HG02642 (cell line): ENCODE results near the gene LSM4.
"Not testable (repeated sequence)": the region's sequence is repeated elsewhere in the genome, so short reads cannot be mapped to it uniquely, and the experiment has no call there.

Experiments
- ATAC-seq: cut with Tn5 transposase; IDR thresholded peaks from one replicate; pipeline ENCODE4 v1.9.1; 2021; ENCODE audit warnings: mild to moderate bottlenecking; ENCODE audit not compliant: unreplicated experiment, poor library complexity

Gene LSM4

DNA sequence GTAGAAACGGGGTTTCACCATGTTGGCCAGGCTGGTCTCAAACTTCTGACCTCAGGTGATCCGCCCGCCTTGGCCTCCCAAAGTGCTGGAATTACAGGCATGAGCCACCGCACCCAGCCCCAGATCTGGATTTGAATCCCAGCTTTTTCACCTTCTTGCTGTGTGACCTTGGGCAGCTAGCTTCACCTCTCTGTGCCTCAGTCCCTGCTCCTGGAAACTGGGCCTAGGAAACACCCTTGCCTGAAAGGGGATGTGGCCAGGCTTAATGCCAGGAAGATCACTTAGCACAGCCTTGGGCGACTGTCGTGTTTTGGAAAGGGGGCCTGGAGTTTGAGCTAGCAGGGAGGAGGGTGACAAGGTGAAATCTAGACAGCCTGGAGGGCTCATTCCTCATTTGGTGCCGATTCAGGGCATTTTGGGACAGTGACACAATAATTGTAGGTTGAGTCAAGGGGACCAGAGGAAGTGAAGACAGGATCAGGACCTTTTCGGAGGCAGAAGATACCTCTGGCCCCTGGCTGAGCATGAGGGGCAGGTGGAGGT, 19.3 kb upstream of the LSM4 start:
- ATAC-seq, result no peak

DNA sequence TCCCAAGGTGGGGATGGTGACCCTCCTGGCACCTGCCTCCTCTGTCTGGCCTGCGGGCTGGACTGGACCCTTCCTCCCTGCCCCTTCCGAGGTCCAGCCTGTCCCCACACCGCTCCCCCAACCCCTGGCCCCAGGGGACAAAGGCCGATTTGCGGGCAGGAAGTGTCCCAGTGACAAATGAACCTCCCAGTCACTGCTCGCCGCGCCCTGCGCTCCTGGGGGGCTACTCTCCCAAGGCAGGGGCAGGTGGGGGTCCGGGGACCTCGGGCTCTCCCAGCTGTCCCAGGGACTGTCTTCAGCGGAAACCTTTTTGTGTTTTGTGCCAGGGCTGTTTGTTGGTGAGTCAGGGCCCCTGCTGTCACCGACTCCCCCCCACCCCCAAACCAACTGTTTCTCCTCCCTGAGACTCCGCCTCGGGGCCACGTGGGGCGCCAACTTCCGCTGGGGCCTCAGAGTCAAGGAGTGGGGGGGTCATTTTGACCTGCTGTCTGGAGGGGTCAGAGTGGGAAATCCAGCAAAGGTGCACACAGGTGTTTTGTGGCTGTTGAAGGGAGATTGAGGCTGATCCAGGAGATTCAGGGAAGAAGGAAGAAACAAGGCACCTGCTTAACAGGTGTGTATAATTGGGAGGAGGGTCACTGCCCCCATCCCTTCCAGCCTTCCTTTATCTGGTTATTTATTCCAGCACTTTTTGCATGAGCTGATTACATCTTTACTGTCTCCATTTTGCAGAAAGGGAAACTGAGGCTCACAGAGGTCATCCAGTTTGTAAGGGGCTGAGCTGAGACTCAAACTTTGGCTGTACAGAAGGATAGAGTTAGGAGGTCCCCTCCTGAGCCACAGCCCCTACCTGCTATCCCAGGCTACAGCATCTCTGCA, 18.4 kb upstream of the LSM4 start:
- ATAC-seq, result peak; percentile 66

DNA sequence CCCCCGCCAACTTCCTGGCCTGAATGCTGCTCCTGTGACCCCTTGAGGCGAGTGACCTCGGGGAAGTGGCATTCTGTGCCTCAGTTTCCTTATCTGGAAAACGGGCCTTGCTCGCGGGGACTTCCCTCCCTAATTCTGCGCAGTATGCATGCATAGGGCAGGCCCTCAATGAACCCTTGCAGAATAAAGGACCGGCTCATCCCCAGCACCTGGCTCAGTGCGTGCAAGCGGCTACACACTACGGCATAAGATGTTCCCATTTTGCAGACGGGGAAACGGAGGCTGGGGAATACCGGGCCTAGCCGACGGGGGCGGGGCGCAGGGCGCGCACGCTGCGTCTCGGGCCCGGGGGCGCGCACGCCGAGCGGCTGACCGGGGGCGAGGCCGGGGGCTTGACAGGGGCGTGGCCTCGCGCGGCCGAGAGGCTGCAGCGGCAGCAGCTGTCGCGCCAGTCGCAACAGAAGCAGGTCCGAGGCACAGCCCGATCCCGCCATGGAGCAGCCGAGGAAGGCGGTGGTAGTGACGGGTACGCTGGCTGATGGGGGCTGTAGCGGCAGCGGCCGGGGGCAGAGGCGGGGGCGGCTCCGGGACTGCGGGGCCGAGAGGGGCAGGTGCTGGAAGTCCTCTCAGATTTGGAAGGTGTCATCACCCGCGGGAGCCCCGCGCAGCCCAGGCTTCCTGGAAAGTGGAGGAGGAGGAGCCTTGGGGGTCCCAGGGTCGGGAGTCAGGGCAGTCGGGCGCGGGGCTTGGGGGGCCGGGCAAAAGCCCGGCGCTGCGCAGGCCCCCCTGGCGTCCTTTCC, 17.5 kb upstream of the LSM4 start, which contains the start of gene PGPEP1:
Gene PGPEP1, plus strand, starts transcription at position 409 of the 800 bp plus-strand sequence. Its CDS starts 84 bp downstream, at position 493.
- peak; percentile 66 for ATAC-seq

DNA sequence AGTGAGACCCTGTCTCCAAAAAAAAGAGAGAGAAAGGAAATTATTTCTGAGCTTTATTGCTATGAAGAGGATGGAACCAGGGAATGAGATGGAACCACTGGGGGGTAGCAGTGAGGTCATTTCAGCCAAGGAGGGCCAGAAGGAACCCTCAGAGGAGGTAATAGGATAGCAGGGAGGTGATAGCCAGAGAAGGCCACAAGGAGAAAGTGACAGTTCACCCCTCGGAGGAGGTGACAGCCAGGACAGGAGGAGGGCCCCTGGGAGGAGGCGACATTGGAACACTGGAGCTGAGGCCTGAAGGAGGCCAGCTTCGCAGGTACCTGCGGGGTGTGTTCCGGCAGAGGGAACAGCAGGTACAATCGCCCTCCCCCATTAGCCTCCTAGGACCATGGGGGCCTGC, 16.8 kb upstream of the LSM4 start:
- no peak for ATAC-seq

DNA sequence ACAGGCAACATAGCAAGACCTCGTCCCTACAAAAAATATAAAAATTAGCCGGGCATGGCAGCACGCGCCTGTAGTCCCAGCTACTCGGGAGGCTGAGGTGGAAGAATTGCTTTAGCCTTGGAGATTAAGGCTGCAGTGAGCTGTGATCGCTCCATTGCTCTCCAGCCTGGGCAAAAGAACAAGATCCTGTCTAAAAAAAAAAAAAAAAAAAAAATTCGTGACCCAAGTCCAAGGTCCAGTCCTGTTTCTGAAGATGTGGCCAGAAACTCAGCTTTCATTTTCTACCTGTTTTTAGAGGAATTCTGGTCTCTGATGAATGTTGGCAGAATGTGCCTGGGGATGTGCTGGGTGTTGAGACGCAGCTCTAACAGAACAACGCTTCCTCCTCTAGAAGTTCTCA, 15.7 kb upstream of the LSM4 start:
- ATAC-seq, result no peak

DNA sequence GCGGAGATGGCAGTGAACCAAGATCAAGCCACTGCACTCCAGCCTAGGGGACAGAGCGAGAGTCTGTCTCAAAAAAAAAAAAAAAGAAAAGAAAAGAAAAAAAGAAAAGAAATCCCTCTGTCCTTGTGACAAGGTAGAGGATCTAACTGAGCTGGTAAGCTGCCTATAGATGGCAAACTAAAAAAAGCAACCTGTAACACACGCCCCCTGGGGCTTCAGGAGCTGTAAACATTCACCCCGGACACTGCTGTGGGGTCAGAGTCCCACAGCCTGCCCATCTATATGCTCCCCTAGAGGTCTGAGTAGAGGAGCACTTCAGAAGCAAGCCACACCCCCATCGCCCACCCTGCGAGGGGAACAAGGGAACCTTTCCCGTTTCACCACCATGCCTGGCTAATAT, 13.2 kb upstream of the LSM4 start:
- no peak for ATAC-seq

DNA sequence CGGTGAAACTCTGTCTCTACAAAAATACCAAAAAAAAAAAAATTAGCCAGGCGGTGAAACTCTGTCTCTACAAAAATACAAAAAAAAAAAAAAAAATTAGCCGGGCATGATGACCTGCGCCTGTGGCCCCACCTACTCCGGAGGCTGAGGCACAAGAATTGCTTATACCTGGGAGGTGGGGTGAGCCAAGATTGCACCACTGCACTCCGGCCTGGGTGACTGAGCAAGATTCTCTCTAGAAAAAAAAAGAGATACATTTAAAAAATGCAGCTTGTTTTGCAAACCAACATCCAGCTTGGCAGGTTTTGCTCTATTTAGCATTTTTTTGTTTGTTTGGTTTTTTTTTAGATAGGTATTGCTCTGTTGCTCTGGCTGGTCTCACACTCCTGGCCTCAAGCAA, 10.8 kb upstream of the LSM4 start:
- ATAC-seq, result no peak

DNA sequence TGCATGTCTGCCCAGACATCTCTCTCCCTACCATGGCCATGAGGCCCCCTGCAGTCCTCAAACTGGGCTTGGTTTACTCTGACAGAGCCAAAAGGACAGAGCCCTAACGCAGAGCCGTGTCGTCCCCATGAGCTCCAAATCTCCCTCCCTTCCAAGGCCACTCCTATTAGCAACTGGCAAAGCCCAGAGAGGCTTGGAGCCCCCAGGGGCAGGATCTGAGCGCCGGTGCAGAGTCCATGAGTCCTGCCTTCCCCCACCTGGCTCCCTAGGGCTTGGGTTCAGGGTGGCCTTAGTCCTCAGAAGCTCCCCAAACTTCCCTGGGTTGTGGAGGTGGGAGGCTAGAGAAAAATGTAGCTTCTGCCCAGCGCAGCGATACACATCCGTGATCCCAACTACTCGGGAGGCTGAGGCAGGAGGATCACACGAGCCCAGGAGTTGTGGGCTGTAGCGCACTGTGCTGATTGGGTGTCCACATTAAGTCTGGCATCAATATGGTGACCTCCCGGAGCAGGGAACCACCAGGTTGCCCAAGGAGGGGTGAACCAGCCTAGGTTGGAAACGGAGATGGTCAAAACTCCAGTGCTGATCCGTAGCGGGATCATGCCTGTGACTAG, 10.1 kb upstream of the LSM4 start:
- ATAC-seq, result no peak

DNA sequence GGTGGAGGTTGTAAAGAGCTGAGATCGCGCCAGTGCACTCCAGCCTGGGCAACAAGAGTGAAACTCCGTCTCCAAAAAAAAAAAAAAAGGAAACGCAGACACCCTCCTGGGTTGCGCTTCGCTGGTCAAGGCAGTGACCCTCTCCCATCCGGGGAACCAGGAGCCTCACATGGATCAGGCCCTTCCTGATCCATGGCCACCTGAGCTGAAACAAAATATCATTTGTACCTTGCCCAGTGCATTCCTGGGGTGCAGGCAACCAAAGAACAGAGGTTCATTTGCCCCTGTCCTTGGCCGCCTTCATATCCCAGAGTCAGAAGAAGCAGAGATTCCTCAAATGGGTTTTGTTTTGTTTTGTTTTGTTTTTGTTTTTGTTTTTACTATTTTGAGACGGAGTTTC, 8.0 kb upstream of the LSM4 start:
- no peak for ATAC-seq

DNA sequence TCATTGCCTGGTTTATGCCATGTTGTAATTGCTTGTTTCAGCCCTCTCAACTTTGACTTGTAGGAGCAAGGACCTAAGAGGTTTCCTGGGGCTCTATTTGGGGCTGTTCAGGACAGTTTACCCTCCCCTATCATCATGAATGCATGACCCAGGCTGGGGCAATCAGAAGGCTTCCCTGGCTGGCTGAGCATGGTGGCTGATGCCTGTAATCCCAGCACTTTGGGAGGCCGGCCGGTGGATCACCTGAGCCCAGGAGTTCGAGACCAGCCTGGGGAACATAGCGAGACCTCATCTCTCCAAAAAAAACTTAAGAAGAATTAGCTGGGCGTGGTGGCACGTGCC, 6.1 kb upstream of the LSM4 start:
- ATAC-seq, result no peak

DNA sequence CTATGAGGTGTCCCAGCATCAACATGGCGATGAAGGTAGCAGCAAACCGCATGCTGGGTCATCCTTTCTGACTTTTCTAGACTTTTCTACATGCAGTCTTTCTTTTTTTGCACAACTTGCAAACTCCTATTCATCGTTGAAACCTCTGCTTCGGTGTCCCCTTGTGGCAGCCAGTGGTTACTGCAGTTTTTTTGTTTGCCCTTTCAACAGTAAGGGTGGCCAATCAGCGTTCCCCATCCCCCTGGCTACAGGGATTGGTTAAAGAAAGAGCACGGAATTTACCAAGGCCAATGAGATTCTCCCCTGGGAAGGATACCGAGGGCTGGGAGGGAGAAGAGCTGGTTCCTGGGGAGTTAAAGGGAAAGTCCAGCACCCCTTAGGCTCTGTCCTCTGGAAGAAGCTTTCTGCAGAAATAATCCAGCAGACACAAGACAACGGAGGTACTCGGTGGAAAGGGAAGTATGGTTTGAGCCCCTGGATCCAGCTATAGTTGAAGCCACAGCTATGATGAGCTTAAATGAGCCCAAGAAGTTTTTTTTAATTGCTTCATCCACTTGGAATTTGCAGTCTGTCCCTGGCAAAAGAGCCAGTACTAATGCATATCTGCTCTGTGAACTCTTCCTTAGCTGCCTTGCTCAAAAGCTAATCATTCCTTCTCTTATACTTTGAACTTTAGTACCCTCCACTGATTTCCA, 5.6 kb upstream of the LSM4 start:
- peak; percentile 90 for ATAC-seq

DNA sequence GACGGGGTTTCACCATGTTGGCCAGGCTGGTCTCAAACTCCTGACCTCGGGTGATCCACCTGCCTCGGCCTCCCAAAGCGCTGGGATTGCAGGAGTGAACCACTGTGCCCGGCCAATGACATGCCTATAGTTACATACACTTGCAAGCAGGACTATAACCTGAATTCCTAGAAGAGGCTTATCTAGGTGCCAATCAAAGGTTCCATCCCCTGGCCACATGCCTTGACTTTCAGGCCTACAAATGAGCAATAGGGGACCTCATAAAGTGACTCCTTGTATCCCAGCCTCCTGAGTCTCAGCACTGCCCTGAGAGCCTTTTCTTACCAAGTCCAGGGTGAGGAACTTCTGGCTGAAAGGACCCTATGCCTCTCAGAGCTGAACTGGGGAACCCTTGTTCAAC, 3.9 kb upstream of the LSM4 start:
- no peak for ATAC-seq

DNA sequence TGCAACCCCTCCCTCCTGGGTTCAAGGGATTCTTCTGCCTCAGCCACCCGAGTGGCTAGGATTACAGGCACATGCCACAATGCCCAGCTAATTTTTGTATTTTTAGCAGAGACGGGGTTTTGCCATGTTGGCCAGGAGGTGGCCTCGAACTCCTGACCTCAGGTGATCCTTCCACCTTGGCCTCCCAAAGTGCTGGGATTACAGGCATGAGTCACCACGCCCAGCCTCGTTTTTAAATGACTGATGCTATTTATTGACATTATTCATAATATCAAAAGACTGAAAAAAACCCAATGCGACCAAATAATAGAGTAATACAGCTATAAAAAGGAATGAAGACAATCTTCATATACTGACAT, 1.5 kb upstream of the LSM4 start:
- not testable (repeated sequence) for ATAC-seq

DNA sequence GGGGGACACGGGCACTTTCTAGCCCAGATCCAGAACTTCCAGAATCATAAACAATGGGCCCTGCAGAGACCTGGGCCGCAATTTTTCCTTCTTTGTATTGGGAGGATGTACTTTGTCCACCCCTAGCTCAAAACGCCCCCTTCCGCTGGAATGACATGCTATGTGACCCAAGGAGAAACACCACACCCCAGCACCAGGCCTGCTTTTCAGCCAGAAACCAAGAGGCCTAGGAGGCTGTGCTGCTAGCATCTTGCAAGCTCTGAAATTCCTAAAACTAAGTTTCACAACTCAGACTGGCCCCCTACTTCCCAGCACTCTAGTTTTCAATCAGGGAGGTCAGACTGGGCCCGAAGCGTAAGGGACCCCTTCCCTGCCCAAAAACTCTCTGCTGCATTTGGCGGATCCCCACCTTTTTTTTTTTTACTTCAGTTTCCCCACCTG, 538 bp downstream of the LSM4 start:
- ATAC-seq, result no peak

DNA sequence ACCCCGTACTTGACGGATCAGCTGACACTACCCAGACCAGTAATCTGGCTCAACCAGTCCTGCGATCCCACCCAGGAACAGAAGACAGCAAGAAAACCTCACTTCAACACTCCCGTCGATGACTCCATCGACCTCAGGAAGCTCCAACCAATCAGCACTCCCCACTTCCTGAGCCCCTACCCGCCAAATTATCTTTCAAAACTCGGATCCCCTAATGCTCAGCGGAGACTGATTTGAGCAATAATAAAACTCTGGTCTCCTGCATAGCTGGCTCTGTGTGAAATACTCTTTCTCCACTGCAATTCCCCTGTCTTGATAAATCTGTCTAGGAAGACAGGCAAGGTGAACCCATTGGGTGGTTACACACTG, 1.2 kb downstream of the LSM4 start:
- ATAC-seq, result no peak

DNA sequence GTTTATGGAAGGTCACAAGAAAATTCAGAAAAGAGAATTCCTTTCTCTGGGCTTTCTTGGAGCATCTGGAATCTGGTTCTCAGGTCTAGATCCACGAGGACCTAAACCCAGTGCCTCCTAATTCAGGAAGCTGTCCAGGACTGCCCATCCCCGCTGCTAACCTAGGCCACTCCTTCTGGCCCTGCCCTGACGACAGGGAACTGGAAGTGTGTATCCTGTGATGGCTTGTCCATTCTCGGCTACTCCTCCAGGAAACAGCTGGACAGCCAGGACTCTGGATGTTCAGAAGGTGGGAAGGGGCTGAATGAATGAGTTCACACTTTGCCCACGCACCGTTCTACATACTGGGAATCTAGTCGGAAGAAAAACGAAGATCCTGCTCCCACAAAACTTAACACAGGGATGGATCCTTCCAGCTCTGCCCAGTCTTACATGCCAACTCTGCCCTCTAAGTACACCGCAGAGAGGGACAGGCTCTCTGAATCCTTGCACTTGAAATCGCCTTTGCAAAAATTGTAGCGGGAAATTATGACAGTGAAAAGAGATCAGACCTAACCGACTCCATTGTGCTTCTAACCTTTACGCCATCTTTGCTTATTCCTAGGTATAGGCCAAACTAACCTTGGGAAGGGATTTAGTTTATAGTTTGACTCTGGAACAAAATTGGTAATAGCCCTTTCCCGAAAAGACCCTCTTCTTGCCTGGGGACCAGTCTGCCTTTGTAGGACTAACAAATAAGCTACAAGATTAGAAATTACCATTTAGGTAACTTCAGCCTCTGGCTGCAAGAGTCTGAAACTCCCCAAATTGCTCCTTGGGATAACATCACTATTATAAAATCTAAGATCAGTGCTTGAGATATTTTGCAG, 1.8 kb downstream of the LSM4 start:
- ATAC-seq, result no peak

DNA sequence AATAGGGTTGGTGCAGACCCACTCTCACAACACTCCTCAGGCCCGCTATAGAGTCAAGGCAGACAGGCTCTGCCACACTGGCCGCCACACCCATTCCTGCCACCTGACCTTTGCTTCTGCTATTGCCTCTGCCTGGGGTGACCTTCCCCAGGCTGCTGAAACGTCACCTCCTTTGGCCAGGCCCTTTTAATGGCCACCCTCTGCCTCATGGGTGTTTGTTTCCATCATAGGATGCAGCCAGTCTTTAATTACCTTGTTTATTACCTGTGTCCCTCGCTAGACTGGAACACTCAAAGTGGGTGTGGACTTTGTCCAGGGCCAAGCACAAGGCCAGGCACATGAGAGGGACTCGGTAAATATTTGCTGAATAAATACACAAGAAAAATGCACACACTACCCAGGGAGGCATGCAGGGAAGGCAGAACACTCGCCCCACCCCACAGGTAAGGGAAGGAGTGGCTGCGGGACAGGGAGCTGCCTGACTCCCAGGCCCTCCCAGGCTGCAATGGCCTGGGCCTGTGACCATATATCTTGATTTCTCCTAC, 3.2 kb downstream of the LSM4 start:
- no peak for ATAC-seq

DNA sequence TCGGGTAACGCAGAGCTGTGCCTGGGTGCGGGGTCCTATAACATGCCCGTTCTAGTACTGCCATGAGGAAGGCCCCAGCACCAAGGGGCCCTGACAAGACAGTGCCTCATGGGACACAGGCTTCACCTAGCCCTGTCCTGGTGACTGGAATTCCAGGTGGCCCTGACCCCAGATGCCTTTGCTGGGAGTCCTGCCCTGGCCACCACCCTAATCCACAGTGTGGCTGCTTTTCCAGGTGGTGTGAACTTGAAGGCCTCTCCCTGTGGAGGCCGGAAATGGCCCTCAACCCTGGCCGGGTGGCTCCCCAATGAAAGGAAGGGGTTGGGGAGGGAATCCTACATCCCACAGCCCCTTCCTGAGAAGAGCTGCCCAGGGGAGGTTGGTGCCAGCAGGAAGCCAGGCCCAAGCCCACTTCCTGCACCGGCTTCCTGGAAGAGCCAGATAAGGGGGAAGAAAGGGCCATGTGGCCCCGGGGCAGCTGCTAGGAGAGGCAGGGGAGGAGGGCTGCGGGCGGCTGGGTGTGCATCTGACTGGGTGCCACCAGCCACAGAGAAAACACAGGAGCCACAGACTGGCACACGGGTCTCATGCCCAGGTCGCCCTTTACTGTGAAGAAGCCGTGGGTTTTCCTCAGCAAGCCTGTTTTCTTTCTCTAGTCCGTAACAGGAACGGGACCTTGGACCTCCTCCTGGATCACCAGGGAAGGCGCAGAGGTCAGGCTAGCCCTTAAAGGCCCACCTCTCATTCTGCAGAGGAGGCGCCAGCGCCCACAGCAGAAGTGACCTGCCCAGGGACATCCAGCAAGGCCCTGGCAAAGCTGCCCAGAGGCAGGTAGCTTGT, 4.7 kb downstream of the LSM4 start:
- ATAC-seq, result no peak
